K562 (cell line): Measurements from ENCODE around the gene ALG14.

Source experiments
- AFF4 ChIP-seq: sonication (generic); formaldehyde crosslinking; IDR thresholded peaks from 2 replicates; pipeline ENCODE4 v1.8.0; 2023; ENCODE audit warnings: mild to moderate bottlenecking, missing genetic modification reagents
- CBX1 ChIP-seq: sonication (generic); IDR thresholded peaks from 2 replicates; pipeline ENCODE4 v1.6.1; 2016; ENCODE audit warnings: antibody characterized with exemption, low read depth, mild to moderate bottlenecking
- CBX3 ChIP-seq, 2 experiments: IDR thresholded peaks; 1 replicate in 1 of 2; 2 replicates in 1 of 2; pipeline ENCODE4 v1.6.1; 2012; ENCODE audit warnings: inconsistent platforms in 2 of 2, low read length in 2 of 2, borderline replicate concordance in 1 of 2, control low read depth in 1 of 2
- EHMT2 ChIP-seq: fragments of 450-650 bp; IDR thresholded peaks from 2 replicates; pipeline ENCODE4 v1.6.1; 2018; ENCODE audit warnings: antibody characterized with exemption
- ETS2 ChIP-seq: IDR thresholded peaks from 2 replicates; pipeline ENCODE4 v1.6.1; 2016; ENCODE audit warnings: borderline replicate concordance, missing genetic modification characterization, mild to moderate bottlenecking, moderate library complexity, missing compliant biosample characterization; ENCODE audit not compliant: poor library complexity, severe bottlenecking
- GTF2E2 ChIP-seq: fragments of 200-800 bp; sonication (Bioruptor generic); IDR thresholded peaks from 2 replicates; pipeline ENCODE4 v1.6.1; 2016; ENCODE audit warnings: missing genetic modification characterization, missing compliant biosample characterization
- MYC ChIP-seq, 2 experiments: fragments of 250-450 bp in 1 of 2; sonication (Bioruptor Pico) in 1 of 2; IDR thresholded peaks; 2 replicates each; pipeline versions ENCODE4 v1.5.1 to v1.6.1; 2012 to 2021; ENCODE audit warnings: low read depth in 2 of 2, borderline replicate concordance in 1 of 2, improper control_type of control experiment in 1 of 2, low read length in 1 of 2, mild to moderate bottlenecking in 1 of 2, moderate library complexity in 1 of 2
- SFPQ ChIP-seq: fragments of 200-400 bp; formaldehyde crosslinking; IDR thresholded peaks from 2 replicates; pipeline ENCODE4 v1.6.1; 2017; ENCODE audit warnings: mild to moderate bottlenecking, low read depth, low read length, moderate library complexity
- SMAD4 ChIP-seq: fragments of 250-450 bp; sonication (Bioruptor Pico); conservative IDR thresholded peaks from 2 replicates; pipeline ENCODE4 v1.8.0; 2021; ENCODE audit warnings: inconsistent platforms, mild to moderate bottlenecking, moderate library complexity
- ZBTB7A ChIP-seq: IDR thresholded peaks from 2 replicates; pipeline ENCODE4 v1.6.1; 2011; ENCODE audit warnings: low read depth, mild to moderate bottlenecking, low read length, moderate library complexity, borderline replicate concordance; ENCODE audit not compliant: control insufficient read depth
- ZNF140 ChIP-seq: fragments of 250-450 bp; sonication (Bioruptor Pico); IDR thresholded peaks from 2 replicates; pipeline ENCODE4 v1.8.0; 2021; ENCODE audit warnings: moderate library complexity, mild to moderate bottlenecking, inconsistent platforms
- ZNF274 ChIP-seq: IDR thresholded peaks from 2 replicates; pipeline ENCODE4 v1.6.1; 2011; ENCODE audit warnings: low read depth, mild to moderate bottlenecking, low read length, moderate library complexity, borderline replicate concordance
- ZNF444 ChIP-seq: fragments of 250-450 bp; sonication (Bioruptor Pico); IDR thresholded peaks from 2 replicates; pipeline ENCODE4 v1.4.0; 2020; ENCODE audit warnings: mild to moderate bottlenecking, moderate library complexity
- TF ChIP-seq, protein P1 (sequence below), 3 experiments: IDR thresholded peaks in 2 of 3; conservative IDR thresholded peaks in 1 of 3; 2 replicates each; pipeline ENCODE4 v1.5.1; 2011 to 2012; ENCODE audit warnings: low read length in 3 of 3, mild to moderate bottlenecking in 3 of 3, control low read depth in 2 of 3, improper control_type of control experiment in 1 of 3, inconsistent platforms in 1 of 3, low read depth in 1 of 3, mixed read lengths in 1 of 3, moderate library complexity in 1 of 3; ENCODE audit not compliant: insufficient read depth in 2 of 3

DNA sequence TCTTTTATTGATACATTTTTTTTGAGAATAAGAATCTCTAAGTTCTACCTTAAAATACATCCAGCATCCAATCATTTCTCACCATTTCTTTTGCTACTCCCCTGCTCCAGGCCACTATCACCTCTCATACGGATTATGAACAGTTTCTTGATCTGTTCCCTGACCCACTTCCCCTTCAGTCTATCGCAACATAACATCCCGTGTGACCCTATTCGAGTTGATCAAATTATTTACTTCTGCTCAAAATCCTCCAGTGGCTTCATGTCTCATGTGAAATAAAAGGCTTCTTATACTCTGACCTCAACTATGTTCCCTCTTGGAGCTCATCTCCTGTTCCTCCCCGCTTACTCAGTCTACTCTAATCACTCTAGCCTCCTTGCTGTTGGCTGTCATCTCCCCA is 5.2 kb downstream of the ALG14 start:
- TF ChIP-seq, protein P1, sequence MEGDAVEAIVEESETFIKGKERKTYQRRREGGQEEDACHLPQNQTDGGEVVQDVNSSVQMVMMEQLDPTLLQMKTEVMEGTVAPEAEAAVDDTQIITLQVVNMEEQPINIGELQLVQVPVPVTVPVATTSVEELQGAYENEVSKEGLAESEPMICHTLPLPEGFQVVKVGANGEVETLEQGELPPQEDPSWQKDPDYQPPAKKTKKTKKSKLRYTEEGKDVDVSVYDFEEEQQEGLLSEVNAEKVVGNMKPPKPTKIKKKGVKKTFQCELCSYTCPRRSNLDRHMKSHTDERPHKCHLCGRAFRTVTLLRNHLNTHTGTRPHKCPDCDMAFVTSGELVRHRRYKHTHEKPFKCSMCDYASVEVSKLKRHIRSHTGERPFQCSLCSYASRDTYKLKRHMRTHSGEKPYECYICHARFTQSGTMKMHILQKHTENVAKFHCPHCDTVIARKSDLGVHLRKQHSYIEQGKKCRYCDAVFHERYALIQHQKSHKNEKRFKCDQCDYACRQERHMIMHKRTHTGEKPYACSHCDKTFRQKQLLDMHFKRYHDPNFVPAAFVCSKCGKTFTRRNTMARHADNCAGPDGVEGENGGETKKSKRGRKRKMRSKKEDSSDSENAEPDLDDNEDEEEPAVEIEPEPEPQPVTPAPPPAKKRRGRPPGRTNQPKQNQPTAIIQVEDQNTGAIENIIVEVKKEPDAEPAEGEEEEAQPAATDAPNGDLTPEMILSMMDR (IDR thresholded peaks at IDR 0.05 in 2 of 3, conservative IDR thresholded peaks at IDR 0.05 in 1 of 3; ENCODE audit: insufficient read depth in 2 of 3, low read depth in 1 of 3, low read length in 3 of 3): no peak
- TF ChIP-seq ZNF140 (no peak), SFPQ (no peak), SMAD4 (no peak), ZNF444 (no peak), ZNF274 (no peak), GTF2E2 (tag) (no peak), ETS2 (no peak), EHMT2 (no peak), MYC (IDR thresholded peaks at IDR 0.05; ENCODE audit: low read depth, low read length) (no peak), MYC (CRISPR knock-in tag; IDR thresholded peaks at IDR 0.05; ENCODE audit: borderline replicate concordance, low read depth) (no peak), CBX1 (no peak), AFF4 (CRISPR knock-in tag) (no peak), CBX3 (IDR thresholded peaks at IDR 0.05; ENCODE audit: borderline replicate concordance in 1 of 2, low read length in 2 of 2) (no peak), ZBTB7A (no peak)
